ENCODE measurements around the gene CASP6. TPM values are rescaled to one million over a fixed set of nuclear protein-coding genes. Genes with fewer than 3 reads are reported as not detected.

CASP6 gene
- total and polyA plus RNA-seq, 4 donors: 11.1 to 30.1 (median 16.8) TPM

DNA sequence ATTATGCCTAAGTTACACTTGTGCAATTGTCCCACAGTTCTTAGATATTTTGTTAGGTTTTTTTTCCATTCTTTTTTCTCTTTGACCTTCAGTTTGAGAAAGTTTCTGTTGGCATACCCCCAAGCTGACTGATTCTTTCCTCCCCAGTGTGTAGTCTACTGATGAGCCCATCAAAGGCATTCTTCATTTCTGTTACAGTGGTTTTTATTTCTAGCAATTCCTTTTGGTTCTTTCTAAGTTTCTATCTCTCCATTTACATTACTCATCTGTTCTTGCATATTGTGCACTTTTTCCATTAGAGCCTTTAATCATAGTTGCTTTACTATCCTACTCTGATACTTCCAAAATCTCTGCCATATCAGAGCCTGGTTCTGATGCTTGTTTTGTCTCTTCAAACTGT is 31.9 kb downstream of the CASP6 start:
- H3K27me3 ChIP-seq (ENCODE audit: control insufficient read depth in 1 of 2, insufficient read depth in 2 of 2, low read length in 1 of 2): no peaks in the 10 kb centered on the region
- no peak overlapping the region for H3K4me3 ChIP-seq (ENCODE audit: low read length in 2 of 2)
- ATAC-seq (ENCODE audit: low FRiP score) (no peak), DNase-seq (no peak)
- no peaks in the 10 kb centered on the region for H3K9me3 ChIP-seq (ENCODE audit: control insufficient read depth, low read length)
- H3K36me3 ChIP-seq (ENCODE audit: control insufficient read depth in 1 of 2, insufficient read depth in 2 of 2, low read length in 1 of 2): no peaks in the 10 kb centered on the region
- no peaks in the 10 kb centered on the region for H3K4me1 ChIP-seq (ENCODE audit: control insufficient read depth in 1 of 2, insufficient read depth in 2 of 2, low read length in 2 of 2)
- H3K27ac ChIP-seq (ENCODE audit: low read depth in 1 of 2, low read length in 2 of 2): no peak overlapping the region
- intact Hi-C loops (cut with DNase I): no loop called here

- no peaks in the 10 kb centered on the region for H3K4me1 ChIP-seq (ENCODE audit: control insufficient read depth in 1 of 2, insufficient read depth in 2 of 2, low read length in 2 of 2)
- intact Hi-C loops (cut with DNase I): no loop called here
- no peak overlapping the region for H3K4me3 ChIP-seq (ENCODE audit: low read length in 2 of 2)
- H3K27me3 ChIP-seq (ENCODE audit: control insufficient read depth in 1 of 2, insufficient read depth in 2 of 2, low read length in 1 of 2): no peaks in the 10 kb centered on the region
- DNase-seq (no peak), ATAC-seq (ENCODE audit: low FRiP score) (no peak)
- WGBS, 2 donors: 80 to 87% methylated on average over 5 of the region's 5 CpGs
- H3K9me3 ChIP-seq (ENCODE audit: control insufficient read depth, low read length): no peaks in the 10 kb centered on the region
- H3K36me3 ChIP-seq (ENCODE audit: control insufficient read depth in 1 of 2, insufficient read depth in 2 of 2, low read length in 1 of 2): no peaks in the 10 kb centered on the region
- H3K27ac ChIP-seq (ENCODE audit: low read depth in 1 of 2, low read length in 2 of 2): no peak overlapping the region
Measured at GRCh38 chr4:109665783-109666485, 37.3 kb downstream of the CASP6 start.

- Histone ChIP-seq H3K27ac (ENCODE audit: low read depth in 1 of 2, low read length in 2 of 2) (no peak overlapping the region), H3K9me3 (ENCODE audit: control insufficient read depth, low read length) (no peaks in the 10 kb centered on the region), H3K4me1 (ENCODE audit: control insufficient read depth in 1 of 2, insufficient read depth in 2 of 2, low read length in 2 of 2) (no peaks in the 10 kb centered on the region), H3K36me3 (ENCODE audit: control insufficient read depth in 1 of 2, insufficient read depth in 2 of 2, low read length in 1 of 2) (no peaks in the 10 kb centered on the region), H3K27me3 (ENCODE audit: control insufficient read depth in 1 of 2, insufficient read depth in 2 of 2, low read length in 1 of 2) (no peaks in the 10 kb centered on the region), H3K4me3 (ENCODE audit: low read length in 2 of 2) (no peak overlapping the region)
- 29 to 48% methylated on average over 3 of the region's 3 CpGs for WGBS, 2 donors
- ATAC-seq (ENCODE audit: low FRiP score): no peak
- no peak for DNase-seq
- intact Hi-C loops (cut with DNase I): no loop called here
Measured at GRCh38 chr4:109662771-109663170, 40.5 kb downstream of the CASP6 start.

GRCh38 chr4:109662116-109662515 is 41.1 kb downstream of the CASP6 start:
- no peaks in the 10 kb centered on the region for H3K36me3 ChIP-seq (ENCODE audit: control insufficient read depth in 1 of 2, insufficient read depth in 2 of 2, low read length in 1 of 2)
- WGBS, 2 donors: 57 to 59% methylated on average over 2 of the region's 2 CpGs
- H3K4me1 ChIP-seq (ENCODE audit: control insufficient read depth in 1 of 2, insufficient read depth in 2 of 2, low read length in 2 of 2): no peaks in the 10 kb centered on the region
- H3K27ac ChIP-seq (ENCODE audit: low read depth in 1 of 2, low read length in 2 of 2): no peak overlapping the region
- ATAC-seq (ENCODE audit: low FRiP score) (no peak), DNase-seq (no peak)
- intact Hi-C loops (cut with DNase I): no loop called here
- H3K9me3 ChIP-seq (ENCODE audit: control insufficient read depth, low read length): no peaks in the 10 kb centered on the region
- no peaks in the 10 kb centered on the region for H3K27me3 ChIP-seq (ENCODE audit: control insufficient read depth in 1 of 2, insufficient read depth in 2 of 2, low read length in 1 of 2)
- no peak overlapping the region for H3K4me3 ChIP-seq (ENCODE audit: low read length in 2 of 2)

DNA sequence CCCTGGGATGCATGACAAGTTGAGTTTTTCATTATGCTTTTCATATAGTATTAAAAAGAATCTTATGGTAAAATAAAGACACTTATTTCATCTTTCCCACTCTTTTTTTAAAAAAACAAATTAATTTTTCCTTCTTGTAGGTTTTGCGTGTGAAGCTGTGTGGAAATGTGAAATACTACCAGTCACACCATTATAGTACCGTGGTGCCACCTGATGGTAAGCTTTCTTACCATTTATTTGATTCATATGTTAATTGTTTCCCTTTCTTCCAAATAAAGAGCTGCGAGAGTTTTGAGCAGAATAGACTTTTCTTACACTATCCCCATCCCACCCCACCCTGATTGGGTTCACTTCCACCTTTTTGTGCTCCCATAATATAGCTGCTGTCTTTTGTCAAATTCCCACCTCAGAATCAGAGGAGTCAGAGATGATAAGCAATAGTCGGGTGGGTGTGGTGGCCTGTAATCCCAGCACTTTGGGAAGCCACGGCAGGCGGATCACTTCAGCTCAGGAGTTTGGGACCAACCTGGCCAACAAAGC is 44.3 kb downstream of the CASP6 start:
- H3K36me3 ChIP-seq (ENCODE audit: control insufficient read depth in 1 of 2, insufficient read depth in 2 of 2, low read length in 1 of 2): no peaks in the 10 kb centered on the region
- no peak overlapping the region for H3K27ac ChIP-seq (ENCODE audit: low read depth in 1 of 2, low read length in 2 of 2)
- no peaks in the 10 kb centered on the region for H3K4me1 ChIP-seq (ENCODE audit: control insufficient read depth in 1 of 2, insufficient read depth in 2 of 2, low read length in 2 of 2)
- no peaks in the 10 kb centered on the region for H3K9me3 ChIP-seq (ENCODE audit: control insufficient read depth, low read length)
- intact Hi-C loops (cut with DNase I): no loop called here
- ATAC-seq (ENCODE audit: low FRiP score): no peak
- H3K4me3 ChIP-seq (ENCODE audit: low read length in 2 of 2): no peak overlapping the region
- DNase-seq: no peak
- no peaks in the 10 kb centered on the region for H3K27me3 ChIP-seq (ENCODE audit: control insufficient read depth in 1 of 2, insufficient read depth in 2 of 2, low read length in 1 of 2)
- 82 to 83% methylated on average over 6 of the region's 6 CpGs for WGBS, 2 donors

- DNase-seq (no peak), ATAC-seq (ENCODE audit: low FRiP score) (no peak)
- H3K27me3 ChIP-seq (ENCODE audit: control insufficient read depth in 1 of 2, insufficient read depth in 2 of 2, low read length in 1 of 2): no peaks in the 10 kb centered on the region
- whole genome bisulfite sequencing, 2 donors: 92% methylated on average over 9 of the region's 9 CpGs
- H3K4me1 ChIP-seq (ENCODE audit: control insufficient read depth in 1 of 2, insufficient read depth in 2 of 2, low read length in 2 of 2): no peaks in the 10 kb centered on the region
- no peaks in the 10 kb centered on the region for H3K36me3 ChIP-seq (ENCODE audit: control insufficient read depth in 1 of 2, insufficient read depth in 2 of 2, low read length in 1 of 2)
- intact Hi-C loops (cut with DNase I): no loop called here
- H3K27ac ChIP-seq (ENCODE audit: low read depth in 1 of 2, low read length in 2 of 2): no peak overlapping the region
- no peaks in the 10 kb centered on the region for H3K9me3 ChIP-seq (ENCODE audit: control insufficient read depth, low read length)
- H3K4me3 ChIP-seq (ENCODE audit: low read length in 2 of 2): no peak overlapping the region
Measured at GRCh38 chr4:109657854-109658418, 45.3 kb downstream of the CASP6 start.

- intact Hi-C loops (cut with DNase I): no loop called here
- no peak for ATAC-seq (ENCODE audit: low FRiP score)
- DNase-seq: no peak
- no peaks in the 10 kb centered on the region for H3K36me3 ChIP-seq (ENCODE audit: control insufficient read depth in 1 of 2, insufficient read depth in 2 of 2, low read length in 1 of 2)
- H3K27me3 ChIP-seq (ENCODE audit: control insufficient read depth in 1 of 2, insufficient read depth in 2 of 2, low read length in 1 of 2): no peaks in the 10 kb centered on the region
- no peaks in the 10 kb centered on the region for H3K4me1 ChIP-seq (ENCODE audit: control insufficient read depth in 1 of 2, insufficient read depth in 2 of 2, low read length in 2 of 2)
- 64 to 69% methylated on average over 6 of the region's 6 CpGs for WGBS, 2 donors
- H3K9me3 ChIP-seq (ENCODE audit: control insufficient read depth, low read length): no peaks in the 10 kb centered on the region
- H3K4me3 ChIP-seq (ENCODE audit: low read length in 2 of 2): no peak overlapping the region
- no peak overlapping the region for H3K27ac ChIP-seq (ENCODE audit: low read depth in 1 of 2, low read length in 2 of 2)
Measured at GRCh38 chr4:109655396-109655795, 47.8 kb downstream of the CASP6 start.

DNA sequence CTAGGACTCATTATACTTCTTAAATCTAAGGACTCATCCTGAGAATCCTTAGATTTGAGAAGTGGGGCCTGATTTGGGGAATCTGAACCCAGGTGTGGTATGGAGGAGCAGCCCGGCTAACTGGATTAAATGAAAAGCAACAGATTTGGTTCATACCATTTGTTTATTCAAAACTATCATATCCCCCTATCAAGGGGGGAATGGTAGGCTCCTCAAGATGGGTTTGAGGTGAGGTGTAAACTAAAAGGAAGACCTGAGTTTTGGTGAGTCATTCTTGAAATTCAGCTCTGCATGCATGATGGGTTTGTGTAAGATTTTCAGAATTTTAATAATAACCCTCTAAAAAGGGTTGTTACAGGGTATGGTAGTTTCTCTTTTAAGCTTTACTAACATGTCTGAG is 53.4 kb downstream of the CASP6 start:
- H3K27ac ChIP-seq (ENCODE audit: low read depth in 1 of 2, low read length in 2 of 2): no peak overlapping the region
- no peaks in the 10 kb centered on the region for H3K36me3 ChIP-seq (ENCODE audit: control insufficient read depth in 1 of 2, insufficient read depth in 2 of 2, low read length in 1 of 2)
- WGBS, 2 donors: 92 to 95% methylated on average over 1 of the region's 1 CpG
- ATAC-seq (ENCODE audit: low FRiP score): no peak
- H3K9me3 ChIP-seq (ENCODE audit: control insufficient read depth, low read length): no peaks in the 10 kb centered on the region
- no peaks in the 10 kb centered on the region for H3K27me3 ChIP-seq (ENCODE audit: control insufficient read depth in 1 of 2, insufficient read depth in 2 of 2, low read length in 1 of 2)
- intact Hi-C loops (cut with DNase I): no loop called here
- no peak overlapping the region for H3K4me3 ChIP-seq (ENCODE audit: low read length in 2 of 2)
- no peak for DNase-seq
- H3K4me1 ChIP-seq (ENCODE audit: control insufficient read depth in 1 of 2, insufficient read depth in 2 of 2, low read length in 2 of 2): no peaks in the 10 kb centered on the region

DNA sequence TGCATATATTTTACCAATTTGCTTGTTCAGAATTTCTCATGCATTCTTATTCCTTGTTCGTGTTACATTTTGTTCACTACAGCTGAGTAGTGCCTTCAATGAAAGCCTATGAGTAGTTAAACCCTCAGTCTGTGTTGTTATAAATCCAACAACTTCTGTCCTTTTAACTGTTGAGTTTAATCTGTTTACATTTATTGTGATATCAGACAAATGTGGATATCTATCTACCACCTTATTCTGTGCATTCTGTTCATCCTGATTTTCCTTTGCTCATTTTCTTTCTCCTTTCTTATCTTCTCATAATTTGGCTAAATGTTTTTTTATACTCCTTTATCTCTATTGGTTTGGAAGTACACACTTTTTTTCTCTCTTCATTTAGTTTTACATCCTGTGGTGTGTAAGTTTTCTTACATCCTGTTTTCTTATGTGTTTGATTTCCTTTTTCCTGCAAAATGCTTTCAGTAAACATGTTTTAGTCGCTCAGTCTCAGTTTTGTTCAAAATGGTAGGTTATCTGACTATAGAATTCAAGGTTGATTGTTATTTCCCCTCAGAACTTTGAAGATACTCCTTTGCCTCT is 54.2 kb downstream of the CASP6 start:
- Histone ChIP-seq H3K27ac (ENCODE audit: low read depth in 1 of 2, low read length in 2 of 2) (no peak overlapping the region), H3K4me1 (ENCODE audit: control insufficient read depth in 1 of 2, insufficient read depth in 2 of 2, low read length in 2 of 2) (no peaks in the 10 kb centered on the region), H3K36me3 (ENCODE audit: control insufficient read depth in 1 of 2, insufficient read depth in 2 of 2, low read length in 1 of 2) (no peaks in the 10 kb centered on the region), H3K27me3 (ENCODE audit: control insufficient read depth in 1 of 2, insufficient read depth in 2 of 2, low read length in 1 of 2) (no peaks in the 10 kb centered on the region), H3K4me3 (ENCODE audit: low read length in 2 of 2) (no peak overlapping the region), H3K9me3 (ENCODE audit: control insufficient read depth, low read length) (no peaks in the 10 kb centered on the region)
- 85 to 86% methylated on average over 2 of the region's 2 CpGs for WGBS, 2 donors
- intact Hi-C loops (cut with DNase I): no loop called here
- DNase-seq: no peak
- ATAC-seq (ENCODE audit: low FRiP score): no peak
